Keratinocyte (primary cell): ENCODE measurements around the gene PNPLA7.
"Not testable (repeated sequence)": the region's sequence is repeated elsewhere in the genome, so short reads cannot be mapped to it uniquely, and the experiment has no call there.

Experiments used
- CTCF ChIP-seq, 3 experiments: IDR thresholded peaks in 1 of 3; conservative IDR thresholded peaks in 1 of 3; optimal IDR thresholded peaks in 1 of 3; 2 replicates in 2 of 3; 3 replicates in 1 of 3; pipeline versions ENCODE3 to v1.5.1; 2011; ENCODE audit warnings: low read length in 3 of 3, mild to moderate bottlenecking in 3 of 3, moderate library complexity in 2 of 3, control low read depth in 1 of 3, inconsistent platforms in 1 of 3; ENCODE audit not compliant: insufficient read depth in 2 of 3; ENCODE audit errors: extremely low read depth in 1 of 3
- EZH2 ChIP-seq: IDR thresholded peaks from one replicate; pipeline ENCODE4 v1.6.1; 2012; ENCODE audit warnings: inconsistent platforms, mild to moderate bottlenecking, low read length, moderate library complexity

DNA sequence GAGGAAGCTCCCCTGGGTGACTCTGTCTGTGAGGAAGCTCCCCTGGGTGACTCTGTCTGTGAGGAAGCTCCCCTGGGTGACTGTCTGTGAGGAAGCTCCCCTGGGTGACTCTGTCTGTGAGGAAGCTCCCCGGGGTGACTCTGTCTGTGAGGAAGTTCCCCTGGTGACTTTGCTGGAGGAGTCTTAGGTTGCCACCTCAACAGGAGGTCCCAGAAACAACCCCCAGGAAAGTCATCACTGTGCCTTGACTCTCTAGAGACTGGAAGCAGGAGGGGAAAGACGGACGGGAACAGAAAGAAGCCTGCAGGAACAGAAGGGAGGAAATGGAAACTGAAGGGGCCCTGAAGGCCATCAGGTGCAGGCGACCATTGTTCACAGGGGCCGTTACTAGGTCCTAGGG, 18.2 kb upstream of the PNPLA7 start:
- TF ChIP-seq CTCF (optimal IDR thresholded peaks at IDR 0.05 in 1 of 3, IDR thresholded peaks at IDR 0.05 in 1 of 3, conservative IDR thresholded peaks at IDR 0.05 in 1 of 3; ENCODE audit: extremely low read depth in 1 of 3, insufficient read depth in 2 of 3, low read length in 3 of 3); EZH2: not testable (repeated sequence)
